ENCODE data around the gene ATP9A. TPM values are rescaled to one million over a fixed set of nuclear protein-coding genes. Genes with fewer than 3 reads are reported as not detected.

The ATP9A gene
- total and polyA plus RNA-seq, 10 of the 15 experiments (the other 5 are each of a cell fraction or from before 2014, with no cell fraction given), result 0.03 to 0.81 (median 0.14) TPM

GRCh38 chr20:51668515-51668914 lies 99.7 kb downstream of the ATP9A start (continued):
- TF ChIP-seq ZBTB11 (CRISPR knock-in tag; IDR thresholded peaks at IDR 0.05) (no peak), TCF12 (IDR thresholded peaks at IDR 0.05; ENCODE audit: low read depth, low read length) (no peak), E2F8 (IDR thresholded peaks at IDR 0.05; ENCODE audit: low read depth, partially characterized antibody) (no peak)

- ChIA-PET SMC1A (ENCODE audit: uncharacterized antibody, unreplicated experiment) (no interaction called here), POLR2A (no interaction called here), CTCF (interaction anchor here (1.1 kb wide), 1 partner anchor 33 kb away, joined by 3 read pairs; no protein-coding TSS in a partner anchor), RAD21 (ENCODE audit: unreplicated experiment) (no interaction called here)
- no peak for TF ChIP-seq ASH2L (IDR thresholded peaks at IDR 0.05; ENCODE audit: borderline replicate concordance, low read depth)
- TF ChIP-seq SP1 (IDR thresholded peaks at IDR 0.05; ENCODE audit: low read depth, low read length), result no peak
- no peak for TF ChIP-seq BACH1 (IDR thresholded peaks at IDR 0.05; ENCODE audit: borderline replicate concordance)
- no peak for TF ChIP-seq CREB1 (IDR thresholded peaks at IDR 0.05; ENCODE audit: low read depth)
- no peak for TF ChIP-seq NFIC (IDR thresholded peaks at IDR 0.05; ENCODE audit: low read depth, low read length)
- no peak for TF ChIP-seq TBL1XR1 (IDR thresholded peaks at IDR 0.05; ENCODE audit: low read depth, low read length)
- TF ChIP-seq CHD2 (IDR thresholded peaks at IDR 0.05; ENCODE audit: borderline replicate concordance, low read depth, low read length), result no peak
- TF ChIP-seq NR2C1 (IDR thresholded peaks at IDR 0.05), result no peak
- no peak for TF ChIP-seq STAT1 (conservative IDR thresholded peaks at IDR 0.05)
- TF ChIP-seq NR2F1 (conservative IDR thresholded peaks at IDR 0.05), result no peak
- no peak for TF ChIP-seq FOS (IDR thresholded peaks at IDR 0.05; ENCODE audit: borderline replicate concordance, extremely low read depth, insufficient read length)
- TF ChIP-seq KAT2A (conservative IDR thresholded peaks at IDR 0.05; ENCODE audit: control insufficient read depth, low read depth, low read length), result no peak
- Histone ChIP-seq H3K4me1 (ENCODE audit: control insufficient read depth, insufficient read depth, low read length) (no peaks in the 10 kb centered on the region), H3K9ac (ENCODE audit: control insufficient read depth, insufficient read depth, low read length) (no peak overlapping the region), H3K27me3 (replicated peaks in 1 of 2; ENCODE audit: control insufficient read depth in 2 of 2, insufficient read depth in 2 of 2, low read length in 1 of 2) (no peaks in the 10 kb centered on the region; a peak in 1 of 4 replicates), H2AFZ (ENCODE audit: control insufficient read depth, low read depth, low read length) (no peak overlapping the region), H3K27ac (ENCODE audit: control insufficient read depth, insufficient read depth) (no peak overlapping the region), H3K4me3 (no peak overlapping the region), H3K79me2 (ENCODE audit: control insufficient read depth, insufficient read depth, low read length) (no peaks in the 10 kb centered on the region), H3K36me3 (ENCODE audit: control insufficient read depth in 2 of 2, insufficient read depth in 2 of 2, low read length in 1 of 2) (no peaks in the 10 kb centered on the region), H3K9me3 (replicated peaks; ENCODE audit: control insufficient read depth, insufficient read depth, low read length) (no peaks in the 10 kb centered on the region), H3K4me2 (ENCODE audit: control insufficient read depth, insufficient read depth) (no peak overlapping the region), H4K20me1 (ENCODE audit: control insufficient read depth, insufficient read depth) (no peaks in the 10 kb centered on the region)
- no TSS peak for BruUV-seq (replicated peaks)
- WGBS (ENCODE audit: insufficient coverage, insufficient replicate concordance, low lambda C conversion rate, missing lambda C conversion rate), result 29% methylated on average over 8 of the region's 8 CpGs
- DNase-seq (ENCODE audit: low read depth, low spot score) (no peak), ATAC-seq (no peak), FAIRE-seq (no peak)
- intact Hi-C loops (cut with micrococcal nuclease; ENCODE audit: unreplicated experiment), result no loop called here
- in situ Hi-C loops (cut with MboI), result no loop called here
These were observed 100.7 kb downstream of the ATP9A start for GRCh38 chr20:51667491-51667890.

All from GM12878 (cell line).